Esophagus squamous epithelium (tissue), 5 donors: ENCODE results near the gene ATP13A1. TPM values are rescaled to one million over a fixed set of nuclear protein-coding genes. Genes with fewer than 3 reads are reported as not detected.

ENCODE experiments used
- DNase-seq: peaks from one replicate; lab custom pipeline; 2025; lab: John Stamatoyannopoulos, UW
- H3K27ac ChIP-seq, 4 donors: fragments of 200-600 bp; sonication (generic); one replicate each; pipeline ENCODE4 v1.5.1; 2016 to 2019; ENCODE audit warnings: mild to moderate bottlenecking in 1 of 4
- H3K27me3 ChIP-seq, 4 donors: fragments of 200-600 bp; sonication (generic); 1 replicate in 3 of 4; 2 replicates in 1 of 4; pipeline versions ENCODE4 v1.5.1 to v1.6.0; 2017 to 2021; ENCODE audit warnings: antibody characterized with exemption in 1 of 4
- H3K36me3 ChIP-seq, 3 donors: fragments of 200-600 bp; sonication (generic); one replicate each; pipeline ENCODE4 v1.5.1; 2016 to 2019
- H3K4me1 ChIP-seq, 3 donors: fragments of 200-600 bp; sonication (generic); one replicate each; pipeline ENCODE4 v1.5.1; 2017 to 2019
- H3K4me3 ChIP-seq, 4 donors: fragments of 200-600 bp; sonication (generic); 1 replicate in 3 of 4; 2 replicates in 1 of 4; pipeline ENCODE4 v1.5.1; 2016 to 2019; ENCODE audit warnings: mild to moderate bottlenecking in 2 of 4, moderate library complexity in 1 of 4
- H3K9me3 ChIP-seq, 3 donors: fragments of 200-600 bp; sonication (generic); one replicate each; pipeline ENCODE4 v1.5.1; 2016 to 2019
- POLR2A ChIP-seq, 4 donors: fragments of 450-650 bp; IDR thresholded peaks; one replicate each; pipeline ENCODE4 v1.6.1; 2017; ENCODE audit warnings: antibody characterized with exemption in 4 of 4, mild to moderate bottlenecking in 4 of 4, moderate library complexity in 3 of 4
- WGBS, 2 donors: methylation state at CpG; one replicate each; pipeline ENCODE4 v1.1.5; 2018; 5-methylcytosine and 5-hydroxymethylcytosine counted together
- intact Hi-C: fragments of 100-400 bp; cut with DNase I; formaldehyde crosslinking; loops from one replicate; pipeline ENCODE4 v1.15.0; 2022
- total RNA-seq, 4 donors: library from RNA; depleted of rRNA; stranded (reverse); fragments of >200 nt; gene quantifications; one replicate each; pipeline ENCODE4 v1.1.0, GENCODE V29; 2016
- TF ChIP-seq, protein P1 (sequence below), 6 experiments: fragments of 450-650 bp in 4 of 6; fragments of 200-600 bp in 2 of 6; sonication (generic) in 2 of 6; IDR thresholded peaks; one replicate each; pipeline ENCODE4 v1.5.1; 2016 to 2019; ENCODE audit warnings: antibody characterized with exemption in 6 of 6, mild to moderate bottlenecking in 4 of 6, moderate library complexity in 4 of 6
- donor health status: DM: yes; HTN: yes; CAD: no.

Gene ATP13A1
- total RNA-seq, 4 donors from 2014 or later: 79.7 to 257 (median 153) TPM

DNA sequence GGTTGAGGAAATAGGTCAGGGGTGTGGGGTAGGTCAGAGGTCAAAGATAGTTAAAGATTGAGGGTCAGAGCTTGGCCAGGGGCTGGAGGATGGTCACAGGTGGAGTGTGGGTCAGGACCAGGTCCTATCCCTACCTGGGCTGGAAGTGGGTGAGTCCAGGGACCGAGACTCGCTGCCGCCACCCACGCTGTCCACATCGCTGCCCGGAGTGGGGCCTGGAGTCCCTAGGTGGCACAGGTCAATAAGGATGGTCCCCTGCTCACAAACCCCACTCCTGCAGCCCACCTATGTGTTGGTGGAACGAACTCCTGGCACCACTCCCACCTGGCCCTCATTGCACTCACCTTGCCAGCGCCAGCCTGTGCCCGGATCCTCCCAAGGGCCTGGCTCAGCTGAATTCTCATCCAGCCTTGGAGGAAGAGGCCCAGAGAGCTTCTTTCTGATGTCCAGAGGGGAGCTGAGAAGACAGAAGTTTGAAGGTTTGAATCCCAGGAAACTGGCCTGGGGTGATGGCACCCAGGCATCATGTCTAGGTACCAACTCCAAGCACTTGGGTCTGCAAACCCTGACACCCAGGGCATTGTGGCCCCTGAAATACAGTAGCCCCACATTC lies 26.8 kb downstream of the ATP13A1 start:
- 92 to 96% methylated on average over 4 to 6 of the region's 9 CpGs for WGBS, 2 donors
- Histone ChIP-seq H3K36me3 (peaks cover 6 to 89% (median 21%) of the 10 kb centered on the region in 3 donors), H3K4me1 (peaks cover 0 to under 1% (median 0%) of the 10 kb centered on the region in 3 donors), H3K27ac (no peak overlapping the region), H3K27me3 (no peaks in the 10 kb centered on the region), H3K9me3 (no peaks in the 10 kb centered on the region), H3K4me3 (no peak overlapping the region)
- no peak for TF ChIP-seq POLR2A (IDR thresholded peaks at IDR 0.05)
- TF ChIP-seq, protein P1, sequence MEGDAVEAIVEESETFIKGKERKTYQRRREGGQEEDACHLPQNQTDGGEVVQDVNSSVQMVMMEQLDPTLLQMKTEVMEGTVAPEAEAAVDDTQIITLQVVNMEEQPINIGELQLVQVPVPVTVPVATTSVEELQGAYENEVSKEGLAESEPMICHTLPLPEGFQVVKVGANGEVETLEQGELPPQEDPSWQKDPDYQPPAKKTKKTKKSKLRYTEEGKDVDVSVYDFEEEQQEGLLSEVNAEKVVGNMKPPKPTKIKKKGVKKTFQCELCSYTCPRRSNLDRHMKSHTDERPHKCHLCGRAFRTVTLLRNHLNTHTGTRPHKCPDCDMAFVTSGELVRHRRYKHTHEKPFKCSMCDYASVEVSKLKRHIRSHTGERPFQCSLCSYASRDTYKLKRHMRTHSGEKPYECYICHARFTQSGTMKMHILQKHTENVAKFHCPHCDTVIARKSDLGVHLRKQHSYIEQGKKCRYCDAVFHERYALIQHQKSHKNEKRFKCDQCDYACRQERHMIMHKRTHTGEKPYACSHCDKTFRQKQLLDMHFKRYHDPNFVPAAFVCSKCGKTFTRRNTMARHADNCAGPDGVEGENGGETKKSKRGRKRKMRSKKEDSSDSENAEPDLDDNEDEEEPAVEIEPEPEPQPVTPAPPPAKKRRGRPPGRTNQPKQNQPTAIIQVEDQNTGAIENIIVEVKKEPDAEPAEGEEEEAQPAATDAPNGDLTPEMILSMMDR (IDR thresholded peaks at IDR 0.05): no peak
- no peak for DNase-seq
- intact Hi-C loops: no loop called here

DNA sequence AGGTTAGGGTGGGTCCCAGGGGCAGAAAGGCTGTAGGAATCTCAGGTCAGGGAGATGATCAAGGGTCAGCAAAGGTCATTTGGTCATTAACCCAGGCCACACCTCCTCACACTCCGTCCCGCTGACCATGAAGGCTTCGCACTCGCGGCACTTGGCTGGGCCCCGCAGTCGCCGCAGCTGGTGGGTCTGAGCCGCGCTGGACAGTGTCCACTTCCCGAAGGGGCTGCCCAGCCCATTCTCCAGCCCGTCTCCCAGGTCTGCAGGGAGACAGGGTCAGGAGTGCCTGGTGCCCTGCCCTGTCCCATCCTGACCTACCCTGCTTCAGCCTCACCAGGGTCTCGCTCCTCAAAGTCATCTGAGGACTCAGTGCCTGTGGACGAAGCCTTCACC lies 28.2 kb downstream of the ATP13A1 start:
- Histone ChIP-seq H3K27me3 (no peaks in the 10 kb centered on the region), H3K27ac (no peak overlapping the region), H3K4me1 (no peaks in the 10 kb centered on the region), H3K4me3 (no peak overlapping the region), H3K9me3 (no peaks in the 10 kb centered on the region), H3K36me3 (peaks cover 6 to 80% (median 21%) of the 10 kb centered on the region in 3 donors)
- intact Hi-C loops: no loop called here
- WGBS, 2 donors: 96 to 100% methylated on average over 3 to 8 of the region's 14 CpGs
- DNase-seq: no peak
- no peak for TF ChIP-seq POLR2A (IDR thresholded peaks at IDR 0.05)
- TF ChIP-seq, protein P1 (IDR thresholded peaks at IDR 0.05): no peak

- H3K36me3 ChIP-seq: peaks cover 6 to 80% (median 21%) of the 10 kb centered on the region in 3 donors
- H3K4me1 ChIP-seq: no peaks in the 10 kb centered on the region
- H3K9me3 ChIP-seq: no peaks in the 10 kb centered on the region
- 88 to 91% methylated on average over 14 to 18 of the region's 36 CpGs for WGBS, 2 donors
- no peak overlapping the region for H3K4me3 ChIP-seq
- intact Hi-C loops: no loop called here
- H3K27me3 ChIP-seq: no peaks in the 10 kb centered on the region
- TF ChIP-seq POLR2A (IDR thresholded peaks at IDR 0.05): no peak
- TF ChIP-seq, protein P1 (IDR thresholded peaks at IDR 0.05): no peak
- H3K27ac ChIP-seq: no peak overlapping the region
- DNase-seq: no peak
These were observed 28.8 kb downstream of the ATP13A1 start for GRCh38 chr19:19634516-19635312.

- peaks cover 6 to 73% (median 21%) of the 10 kb centered on the region in 3 donors for H3K36me3 ChIP-seq
- intact Hi-C loops: no loop called here
- WGBS, 2 donors: 90 to 97% methylated on average over 6 to 16 of the region's 22 CpGs
- no peaks in the 10 kb centered on the region for H3K27me3 ChIP-seq
- no peak overlapping the region for H3K27ac ChIP-seq
- DNase-seq: no peak
- TF ChIP-seq POLR2A (IDR thresholded peaks at IDR 0.05): no peak
- TF ChIP-seq, protein P1 (IDR thresholded peaks at IDR 0.05): no peak
- H3K4me3 ChIP-seq: no peak overlapping the region
- peaks cover 0 to 1% (median 0%) of the 10 kb centered on the region in 3 donors for H3K4me1 ChIP-seq
- H3K9me3 ChIP-seq: no peaks in the 10 kb centered on the region
These were observed 29.6 kb downstream of the ATP13A1 start for GRCh38 chr19:19633711-19634515.
